ENCODE results near the gene GBP6. TPM values are rescaled to one million over a fixed set of nuclear protein-coding genes. Genes with fewer than 3 reads are reported as not detected.
"Not testable (repeated sequence)": the region's sequence is repeated elsewhere in the genome, so short reads cannot be mapped to it uniquely, and the experiment has no call there.

The GBP6 gene
- total RNA-seq, 1 donor from 2014 or later, result 0.47 TPM

- DNase-seq, result not testable (repeated sequence)
Observed at GRCh38 chr1:89373810-89374209, 10.0 kb downstream of the GBP6 start.

GRCh38 chr1:89378001-89378400 is 14.1 kb downstream of the GBP6 start:
- no peak for DNase-seq

GRCh38 chr1:89381618-89382017 is 17.8 kb downstream of the GBP6 start:
- no peak for DNase-seq

GRCh38 chr1:89382479-89382878 is 18.6 kb downstream of the GBP6 start:
- no peak for DNase-seq

- no peak for DNase-seq
Observed at GRCh38 chr1:89383185-89383584, 19.3 kb downstream of the GBP6 start.

- DNase-seq, result no peak
Observed at GRCh38 chr1:89390707-89391106, 26.8 kb downstream of the GBP6 start.

GRCh38 chr1:89391686-89392085 is 27.8 kb downstream of the GBP6 start:
- DNase-seq, result no peak

GRCh38 chr1:89394851-89395250 is 31.0 kb downstream of the GBP6 start:
- no peak for DNase-seq

- no peak for DNase-seq
Observed at GRCh38 chr1:89396902-89397301, 33.0 kb downstream of the GBP6 start.

GRCh38 chr1:89405275-89405929 is 41.5 kb downstream of the GBP6 start:
- DNase-seq, result no peak

GRCh38 chr1:89407360-89407759 is 43.5 kb downstream of the GBP6 start:
- DNase-seq, result no peak

- not testable (repeated sequence) for DNase-seq
Observed at GRCh38 chr1:89407768-89408167, 43.9 kb downstream of the GBP6 start.

GRCh38 chr1:89425056-89425455 is 61.2 kb downstream of the GBP6 start:
- no peak for DNase-seq

GRCh38 chr1:89429062-89429461 is 65.2 kb downstream of the GBP6 start:
- no peak for DNase-seq

- not testable (repeated sequence) for DNase-seq
Observed at GRCh38 chr1:89429681-89430080, 65.8 kb downstream of the GBP6 start.

GRCh38 chr1:89433421-89433820 is 69.6 kb downstream of the GBP6 start:
- DNase-seq, result no peak

- not testable (repeated sequence) for DNase-seq
Observed at GRCh38 chr1:89434058-89434780, 70.4 kb downstream of the GBP6 start.

Other genes starting within 250 kb of the GBP6 start
- 0.62 TPM for gene GBP2, start 237.9 kb upstream of the GBP6 start, total RNA-seq
- gene GBP7, start 188.1 kb upstream of the GBP6 start, total RNA-seq, result not detected
- gene GBP4, start 165.1 kb upstream of the GBP6 start, total RNA-seq, result 2.2 TPM
- 1.6 TPM for gene GBP5, start 91.2 kb upstream of the GBP6 start, total RNA-seq
- gene LRRC8B, start 160.8 kb downstream of the GBP6 start, total RNA-seq, result 32.8 TPM

Data from occipital lobe (tissue), 2 donors.